ENCODE results near the gene MED6. TPM values are rescaled to one million over a fixed set of nuclear protein-coding genes. Genes with fewer than 3 reads are reported as not detected.

MED6 gene, protein sequence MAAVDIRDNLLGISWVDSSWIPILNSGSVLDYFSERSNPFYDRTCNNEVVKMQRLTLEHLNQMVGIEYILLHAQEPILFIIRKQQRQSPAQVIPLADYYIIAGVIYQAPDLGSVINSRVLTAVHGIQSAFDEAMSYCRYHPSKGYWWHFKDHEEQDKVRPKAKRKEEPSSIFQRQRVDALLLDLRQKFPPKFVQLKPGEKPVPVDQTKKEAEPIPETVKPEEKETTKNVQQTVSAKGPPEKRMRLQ
- total RNA-seq (2021; ENCODE audit: unreplicated experiment), result 24.4 TPM
- polyA plus RNA-seq (2012; ENCODE audit: insufficient read length), result 12.2 TPM
- Bru-seq, nascent RNA, result percentile 91 among the genes with signal in this experiment
- percentile 90 among the genes with signal in this experiment for BruChase-seq, experiment 1, labeled RNA remaining after a 2-hour chase
- percentile 82 among the genes with signal in this experiment for BruChase-seq, experiment 2, labeled RNA remaining after a 6-hour chase
- long read RNA-seq, transcript MED6-201 (8 exons, 1,995 nt), result major isoform, 5 of 12 reads
- long read RNA-seq, partial matches to known transcripts, result 1 of 12 reads
- long read RNA-seq, other reads (novel, unspliced or antisense), result 5 of 12 reads

DNA sequence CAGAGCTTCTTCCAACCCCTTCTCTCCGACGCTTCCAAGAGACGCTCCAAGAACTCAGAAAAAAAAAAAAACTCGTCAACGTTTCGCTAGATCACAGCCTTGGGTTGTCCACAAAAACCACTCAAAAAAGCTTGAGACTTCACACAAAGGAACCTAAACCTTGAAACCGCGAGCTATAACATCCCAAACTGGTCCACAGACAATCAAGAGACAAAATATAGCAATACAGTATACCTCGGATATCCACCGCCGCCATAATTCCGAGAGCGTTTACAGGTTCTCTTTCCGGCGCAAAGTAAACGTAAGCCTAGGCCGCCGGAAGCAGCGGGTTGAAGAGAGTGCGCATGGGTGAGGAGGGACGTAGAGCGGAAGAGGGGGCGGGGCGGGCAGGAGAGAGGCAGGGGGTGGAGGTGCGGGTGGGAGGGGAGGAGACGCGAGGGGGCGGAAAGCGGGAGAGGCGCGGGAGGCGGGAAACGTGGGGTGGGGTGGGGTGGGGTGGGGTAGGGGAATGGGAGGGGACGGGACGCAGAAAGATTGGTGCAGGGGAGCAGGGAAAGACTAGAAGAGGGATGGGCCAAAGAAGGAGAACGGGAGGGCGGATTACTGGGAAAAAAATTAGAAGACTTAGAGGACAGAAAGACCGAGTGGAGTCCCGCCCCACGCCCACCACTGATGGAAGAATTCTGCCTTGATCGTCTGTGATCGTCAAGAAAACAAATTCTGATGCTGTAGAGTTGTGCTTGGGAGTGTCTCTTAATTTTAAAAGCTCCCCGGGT, at the start of gene MED6:
TSS of gene MED6 (minus strand) at position 274 of the 776 bp plus-strand sequence. CDS start at position 256, 18 bp downstream.
- in situ Hi-C loops (cut with HindIII; ENCODE audit: low pct_unique_long_range_greater_than_20kb, low sequenced_read_pairs), result no loop called here
- intact Hi-C loops (cut with micrococcal nuclease; ENCODE audit: unreplicated experiment), result no loop called here
- ATAC-seq (peak; percentile 99), DNase-seq (ENCODE audit: low read depth, low spot score) (peak; percentile 48)
- Histone ChIP-seq H3K9me3 (ENCODE audit: control insufficient read depth, insufficient read depth, low read depth, low read length) (no peaks in the 10 kb centered on the region), H3K4me3 (ENCODE audit: low read depth in 2 of 2, low read length in 2 of 2) (peak within 1 kb of the TSS; percentile 99 to 100), H3K4me1 (ENCODE audit: control insufficient read depth, insufficient read depth, low read length) (peaks cover 11% of the 10 kb centered on the region), H3K27ac (ENCODE audit: low read length) (peak within 1 kb of the TSS; percentile 98), H3K27me3 (ENCODE audit: control insufficient read depth, insufficient read depth, low read length) (no peaks in the 10 kb centered on the region; the same call in 1 of the 2 replicates), H3K36me3 (ENCODE audit: control insufficient read depth, insufficient read depth, low read length) (peaks cover 8% of the 10 kb centered on the region)
- ChIA-PET CTCF (no interaction called here), POLR2A (interaction anchor here (0.6 to 0.7 kb wide), 3 partner anchors 56 to 209 kb away, joined by 3 to 6 read pairs (median 3); no protein-coding TSS in a partner anchor)
- no TSS peak for BruUV-seq (replicated peaks)
- TF ChIP-seq, protein P1, sequence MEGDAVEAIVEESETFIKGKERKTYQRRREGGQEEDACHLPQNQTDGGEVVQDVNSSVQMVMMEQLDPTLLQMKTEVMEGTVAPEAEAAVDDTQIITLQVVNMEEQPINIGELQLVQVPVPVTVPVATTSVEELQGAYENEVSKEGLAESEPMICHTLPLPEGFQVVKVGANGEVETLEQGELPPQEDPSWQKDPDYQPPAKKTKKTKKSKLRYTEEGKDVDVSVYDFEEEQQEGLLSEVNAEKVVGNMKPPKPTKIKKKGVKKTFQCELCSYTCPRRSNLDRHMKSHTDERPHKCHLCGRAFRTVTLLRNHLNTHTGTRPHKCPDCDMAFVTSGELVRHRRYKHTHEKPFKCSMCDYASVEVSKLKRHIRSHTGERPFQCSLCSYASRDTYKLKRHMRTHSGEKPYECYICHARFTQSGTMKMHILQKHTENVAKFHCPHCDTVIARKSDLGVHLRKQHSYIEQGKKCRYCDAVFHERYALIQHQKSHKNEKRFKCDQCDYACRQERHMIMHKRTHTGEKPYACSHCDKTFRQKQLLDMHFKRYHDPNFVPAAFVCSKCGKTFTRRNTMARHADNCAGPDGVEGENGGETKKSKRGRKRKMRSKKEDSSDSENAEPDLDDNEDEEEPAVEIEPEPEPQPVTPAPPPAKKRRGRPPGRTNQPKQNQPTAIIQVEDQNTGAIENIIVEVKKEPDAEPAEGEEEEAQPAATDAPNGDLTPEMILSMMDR (IDR thresholded peaks at IDR 0.05), result no peak
- TF ChIP-seq TCF7L2 (IDR thresholded peaks at IDR 0.05; ENCODE audit: low read depth, low read length), result no peak
- no peak for TF ChIP-seq SIN3A (IDR thresholded peaks at IDR 0.05; ENCODE audit: borderline replicate concordance, insufficient read depth, low read depth, low read length)
- TF ChIP-seq POLR2AphosphoS5 (IDR thresholded peaks at IDR 0.05; ENCODE audit: low read depth, low read length), result peak; percentile 51

GRCh38 chr14:70649803-70650202, 49.3 kb upstream of the MED6 start:
- Histone ChIP-seq H3K36me3 (ENCODE audit: control insufficient read depth, insufficient read depth, low read length) (no peaks in the 10 kb centered on the region), H3K4me3 (ENCODE audit: low read depth in 2 of 2, low read length in 2 of 2) (no peak overlapping the region), H3K27me3 (ENCODE audit: control insufficient read depth, insufficient read depth, low read length) (peaks cover 3% of the 10 kb centered on the region; the same call in 1 of the 2 replicates), H3K4me1 (ENCODE audit: control insufficient read depth, insufficient read depth, low read length) (no peaks in the 10 kb centered on the region), H3K27ac (ENCODE audit: low read length) (no peak overlapping the region), H3K9me3 (ENCODE audit: control insufficient read depth, insufficient read depth, low read depth, low read length) (no peaks in the 10 kb centered on the region)
- no TSS peak for BruUV-seq (replicated peaks)
- DNase-seq (ENCODE audit: low read depth, low spot score) (no peak), ATAC-seq (no peak)
- CTCF ChIA-PET, result no interaction called here
- intact Hi-C loops (cut with micrococcal nuclease; ENCODE audit: unreplicated experiment), result no loop called here
- POLR2A ChIA-PET, result no interaction called here
- in situ Hi-C loops (cut with HindIII; ENCODE audit: low pct_unique_long_range_greater_than_20kb, low sequenced_read_pairs), result no loop called here
- TF ChIP-seq TCF7L2 (IDR thresholded peaks at IDR 0.05; ENCODE audit: low read depth, low read length) (no peak), REST (IDR thresholded peaks at IDR 0.05; ENCODE audit: insufficient read depth in 1 of 2, low read depth in 2 of 2, low read length in 1 of 2) (no peak), SIN3A (IDR thresholded peaks at IDR 0.05; ENCODE audit: borderline replicate concordance, insufficient read depth, low read depth, low read length) (no peak), POLR2AphosphoS5 (IDR thresholded peaks at IDR 0.05; ENCODE audit: low read depth, low read length) (no peak)
- TF ChIP-seq, protein P1 (IDR thresholded peaks at IDR 0.05), result no peak

All from Panc1 (cell line).